ENCODE results near the gene SYTL4. TPM values are rescaled to one million over a fixed set of nuclear protein-coding genes. Genes with fewer than 3 reads are reported as not detected.

SYTL4 gene
- total RNA-seq, 1 donor from 2014 or later: 15.3 TPM

- ATAC-seq (no peak), DNase-seq (no peak)
- Histone ChIP-seq H3K27ac (no peak overlapping the region), H3K9me3 (no peaks in the 10 kb centered on the region), H3K27me3 (ENCODE audit: low read depth) (no peaks in the 10 kb centered on the region), H3K4me1 (no peaks in the 10 kb centered on the region), H3K36me3 (no peaks in the 10 kb centered on the region), H3K4me3 (no peak overlapping the region)
- TF ChIP-seq, protein P1, sequence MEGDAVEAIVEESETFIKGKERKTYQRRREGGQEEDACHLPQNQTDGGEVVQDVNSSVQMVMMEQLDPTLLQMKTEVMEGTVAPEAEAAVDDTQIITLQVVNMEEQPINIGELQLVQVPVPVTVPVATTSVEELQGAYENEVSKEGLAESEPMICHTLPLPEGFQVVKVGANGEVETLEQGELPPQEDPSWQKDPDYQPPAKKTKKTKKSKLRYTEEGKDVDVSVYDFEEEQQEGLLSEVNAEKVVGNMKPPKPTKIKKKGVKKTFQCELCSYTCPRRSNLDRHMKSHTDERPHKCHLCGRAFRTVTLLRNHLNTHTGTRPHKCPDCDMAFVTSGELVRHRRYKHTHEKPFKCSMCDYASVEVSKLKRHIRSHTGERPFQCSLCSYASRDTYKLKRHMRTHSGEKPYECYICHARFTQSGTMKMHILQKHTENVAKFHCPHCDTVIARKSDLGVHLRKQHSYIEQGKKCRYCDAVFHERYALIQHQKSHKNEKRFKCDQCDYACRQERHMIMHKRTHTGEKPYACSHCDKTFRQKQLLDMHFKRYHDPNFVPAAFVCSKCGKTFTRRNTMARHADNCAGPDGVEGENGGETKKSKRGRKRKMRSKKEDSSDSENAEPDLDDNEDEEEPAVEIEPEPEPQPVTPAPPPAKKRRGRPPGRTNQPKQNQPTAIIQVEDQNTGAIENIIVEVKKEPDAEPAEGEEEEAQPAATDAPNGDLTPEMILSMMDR (IDR thresholded peaks at IDR 0.05): no peak
- intact Hi-C loops (cut with DNase I): no loop called here
Measured at GRCh38 chrX:100721328-100721727, 10.6 kb downstream of the SYTL4 start.

GRCh38 chrX:100720301-100720700, 11.6 kb downstream of the SYTL4 start:
- intact Hi-C loops (cut with DNase I): no loop called here
- no peaks in the 10 kb centered on the region for H3K36me3 ChIP-seq
- H3K4me1 ChIP-seq: no peaks in the 10 kb centered on the region
- no peak overlapping the region for H3K4me3 ChIP-seq
- H3K27ac ChIP-seq: no peak overlapping the region
- ATAC-seq: no peak
- no peaks in the 10 kb centered on the region for H3K9me3 ChIP-seq
- TF ChIP-seq, protein P1 (IDR thresholded peaks at IDR 0.05): no peak
- no peaks in the 10 kb centered on the region for H3K27me3 ChIP-seq (ENCODE audit: low read depth)
- no peak for DNase-seq

DNA sequence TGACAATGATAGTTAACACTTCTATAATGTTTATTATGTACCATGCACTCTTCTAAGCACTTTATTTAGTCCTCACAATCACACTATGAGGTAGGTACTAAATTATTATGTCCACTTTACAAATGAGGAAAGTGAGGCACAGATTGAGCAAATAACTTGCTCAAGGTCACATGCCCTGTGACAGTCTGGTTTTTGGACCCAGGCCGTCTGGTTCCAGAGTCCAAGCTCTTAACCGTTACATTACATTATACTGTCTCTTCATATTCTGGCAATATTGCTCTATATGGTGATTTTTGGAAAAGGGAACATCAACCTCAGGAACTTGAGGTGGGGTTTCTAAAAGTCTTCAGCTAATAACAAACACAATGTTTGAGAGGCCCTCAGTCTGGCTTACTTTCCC, 12.8 kb downstream of the SYTL4 start:
- ATAC-seq (no peak), DNase-seq (no peak)
- no peaks in the 10 kb centered on the region for H3K4me1 ChIP-seq
- H3K27ac ChIP-seq: no peak overlapping the region
- H3K27me3 ChIP-seq (ENCODE audit: low read depth): no peaks in the 10 kb centered on the region
- no peaks in the 10 kb centered on the region for H3K9me3 ChIP-seq
- H3K4me3 ChIP-seq: no peak overlapping the region
- H3K36me3 ChIP-seq: no peaks in the 10 kb centered on the region
- intact Hi-C loops (cut with DNase I): no loop called here
- TF ChIP-seq, protein P1 (IDR thresholded peaks at IDR 0.05): no peak

DNA sequence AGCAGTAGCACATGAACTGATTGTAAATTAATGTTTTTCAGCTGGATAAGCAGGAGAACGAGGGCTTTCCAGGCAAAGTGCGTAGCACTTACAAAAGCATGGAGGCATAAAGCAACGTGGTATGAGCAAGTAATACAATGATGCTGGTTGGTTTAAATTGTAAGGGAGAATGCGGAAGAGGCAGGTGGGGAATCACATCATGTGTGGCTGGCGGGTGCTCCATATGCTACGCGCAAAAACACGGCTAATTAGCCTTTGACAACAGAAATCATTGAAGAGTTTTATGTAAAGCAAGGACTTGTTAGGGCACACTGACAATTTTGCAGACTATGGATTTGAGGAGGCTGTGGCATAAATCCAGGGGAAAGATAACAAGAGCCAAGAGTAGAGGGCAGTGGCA, 14.6 kb downstream of the SYTL4 start:
- Histone ChIP-seq H3K27ac (no peak overlapping the region), H3K9me3 (no peaks in the 10 kb centered on the region), H3K4me1 (no peaks in the 10 kb centered on the region), H3K27me3 (ENCODE audit: low read depth) (no peaks in the 10 kb centered on the region), H3K4me3 (no peak overlapping the region), H3K36me3 (no peaks in the 10 kb centered on the region)
- TF ChIP-seq, protein P1 (IDR thresholded peaks at IDR 0.05): no peak
- intact Hi-C loops (cut with DNase I): no loop called here
- no peak for DNase-seq
- no peak for ATAC-seq

- no peak overlapping the region for H3K27ac ChIP-seq
- no peak for DNase-seq
- intact Hi-C loops (cut with DNase I): no loop called here
Measured at GRCh38 chrX:100710816-100711215, 21.1 kb downstream of the SYTL4 start.

More at GRCh38 chrX:100710816-100711215, 21.1 kb downstream of the SYTL4 start:
- TF ChIP-seq, protein P1 (IDR thresholded peaks at IDR 0.05): no peak
- Histone ChIP-seq H3K27me3 (ENCODE audit: low read depth) (no peaks in the 10 kb centered on the region), H3K4me3 (no peak overlapping the region), H3K4me1 (no peaks in the 10 kb centered on the region), H3K36me3 (no peaks in the 10 kb centered on the region), H3K9me3 (no peaks in the 10 kb centered on the region)
- no peak for ATAC-seq

Data from lower lobe of right lung (tissue), 2 donors.